Measurements from ENCODE around the gene STXBP5.

- TF ChIP-seq POLR2A (IDR thresholded peaks at IDR 0.05) (no peak), CTCF (IDR thresholded peaks at IDR 0.05) (no peak)
Observed at GRCh38 chr6:147347882-147348575, 143.8 kb downstream of the STXBP5 start.

Data from esophagus squamous epithelium (tissue), 4 donors.